GM23248 (cell line): ENCODE results near the gene HERC2.

Experiments used
- EZH2 ChIP-seq: fragments of 200-600 bp; sonication (generic); IDR thresholded peaks from 2 replicates; pipeline ENCODE4 v1.6.1; 2018; ENCODE audit warnings: antibody characterized with exemption, mild to moderate bottlenecking; ENCODE audit not compliant: insufficient read depth, poor library complexity, severe bottlenecking
- EZH2phosphoT487 ChIP-seq: fragments of 200-600 bp; sonication (generic); IDR thresholded peaks from 2 replicates; pipeline ENCODE4 v1.6.1; 2018; ENCODE audit warnings: antibody characterized with exemption, moderate library complexity, mild to moderate bottlenecking, low read depth; ENCODE audit not compliant: insufficient read depth

- TF ChIP-seq EZH2phosphoT487 (no peak), EZH2 (no peak)
Measured at GRCh38 chr15:28118531-28118930, 203.4 kb downstream of the HERC2 start.
